GM06990 (cell line): Measurements from ENCODE around the gene PPP4R2.
"Not testable (repeated sequence)": the region's sequence is repeated elsewhere in the genome, so short reads cannot be mapped to it uniquely, and the experiment has no call there.

ENCODE experiments used
- DNase-seq: peaks from one replicate; pipeline ENCODE4 v3.0.0-alpha.2; 2011; ENCODE audit not compliant: insufficient read length; ENCODE audit errors: extremely low read depth
- H3K27me3 ChIP-seq: replicated peaks from 2 replicates; pipeline ENCODE4 v1.6.0; 2011; ENCODE audit warnings: low read length; ENCODE audit not compliant: control insufficient read depth, insufficient read depth
- H3K36me3 ChIP-seq: 2 replicates; pipeline ENCODE4 v1.5.1; 2011; ENCODE audit warnings: low read length; ENCODE audit not compliant: control insufficient read depth, insufficient read depth
- H3K4me3 ChIP-seq: replicated peaks from 2 replicates; pipeline ENCODE4 v1.5.1; 2011; ENCODE audit warnings: low read depth, mild to moderate bottlenecking, control low read depth, low read length
- CTCF ChIP-seq: IDR thresholded peaks from 2 replicates; pipeline ENCODE4 v1.5.1; 2011; ENCODE audit warnings: low read length, control low read depth, mild to moderate bottlenecking, inconsistent platforms; ENCODE audit not compliant: insufficient read depth, poor library complexity, severe bottlenecking

The PPP4R2 gene

GRCh38 chr3:73055583-73055982, 59.0 kb downstream of the PPP4R2 start:
- Histone ChIP-seq H3K4me3 (no peak overlapping the region), H3K27me3 (no peaks in the 10 kb centered on the region), H3K36me3 (peaks cover 1% of the 10 kb centered on the region; the same call in 1 of the 2 replicates)
- no peak for TF ChIP-seq CTCF
- no peak for DNase-seq

- no peak for DNase-seq
- H3K36me3 ChIP-seq: peaks cover 1% of the 10 kb centered on the region; the same call in 1 of the 2 replicates
- H3K4me3 ChIP-seq: no peak overlapping the region
- TF ChIP-seq CTCF: peak; percentile 47
- H3K27me3 ChIP-seq: no peaks in the 10 kb centered on the region
These were observed 59.6 kb downstream of the PPP4R2 start for GRCh38 chr3:73056014-73056844.

- no peak for DNase-seq
- no peaks in the 10 kb centered on the region for H3K27me3 ChIP-seq
- H3K4me3 ChIP-seq: no peak overlapping the region
- no peak for TF ChIP-seq CTCF
- peaks cover 3% of the 10 kb centered on the region for H3K36me3 ChIP-seq
These were observed 60.2 kb downstream of the PPP4R2 start for GRCh38 chr3:73056845-73057150.

GRCh38 chr3:73060302-73060723, 63.7 kb downstream of the PPP4R2 start:
- H3K4me3 ChIP-seq: no peak overlapping the region
- no peaks in the 10 kb centered on the region for H3K27me3 ChIP-seq
- H3K36me3 ChIP-seq: peaks cover 10% of the 10 kb centered on the region
- no peak for DNase-seq
- TF ChIP-seq CTCF: no peak

GRCh38 chr3:73061416-73061815, 64.8 kb downstream of the PPP4R2 start, which contains the start of gene EBLN2:
EBLN2 (plus strand) TSS chr3:73061659; CDS start chr3:73062082, 423 bp downstream.
- no peaks in the 10 kb centered on the region for H3K27me3 ChIP-seq
- H3K4me3 ChIP-seq: no peak within 1 kb of the TSS
- no peak for DNase-seq
- TF ChIP-seq CTCF: no peak
- peaks cover 10% of the 10 kb centered on the region for H3K36me3 ChIP-seq

GRCh38 chr3:73066243-73066642, 69.6 kb downstream of the PPP4R2 start:
- not testable (repeated sequence) for H3K4me3 ChIP-seq, H3K27me3 ChIP-seq, DNase-seq, H3K36me3 ChIP-seq
